D721Med (cell line): ENCODE measurements around the gene MSI1.
A peak's percentile ranks its signal among the peaks of the same experiment; 100 is the strongest.

Experiments
- DNase-seq: peaks from one replicate; pipeline ENCODE4 v3.0.0; 2011; ENCODE audit warnings: low spot score; ENCODE audit not compliant: insufficient read length
- FAIRE-seq: peaks from 2 replicates; lab custom pipeline; 2011; peaks lifted over from hg19 to GRCh38; lab: Jason Lieb, UNC
- CTCF ChIP-seq: IDR thresholded peaks from 2 replicates; pipeline ENCODE4 v1.5.1; 2012; ENCODE audit warnings: mild to moderate bottlenecking, control low read depth; ENCODE audit not compliant: insufficient read depth; ENCODE audit errors: missing control alignments

MSI1 gene

DNA sequence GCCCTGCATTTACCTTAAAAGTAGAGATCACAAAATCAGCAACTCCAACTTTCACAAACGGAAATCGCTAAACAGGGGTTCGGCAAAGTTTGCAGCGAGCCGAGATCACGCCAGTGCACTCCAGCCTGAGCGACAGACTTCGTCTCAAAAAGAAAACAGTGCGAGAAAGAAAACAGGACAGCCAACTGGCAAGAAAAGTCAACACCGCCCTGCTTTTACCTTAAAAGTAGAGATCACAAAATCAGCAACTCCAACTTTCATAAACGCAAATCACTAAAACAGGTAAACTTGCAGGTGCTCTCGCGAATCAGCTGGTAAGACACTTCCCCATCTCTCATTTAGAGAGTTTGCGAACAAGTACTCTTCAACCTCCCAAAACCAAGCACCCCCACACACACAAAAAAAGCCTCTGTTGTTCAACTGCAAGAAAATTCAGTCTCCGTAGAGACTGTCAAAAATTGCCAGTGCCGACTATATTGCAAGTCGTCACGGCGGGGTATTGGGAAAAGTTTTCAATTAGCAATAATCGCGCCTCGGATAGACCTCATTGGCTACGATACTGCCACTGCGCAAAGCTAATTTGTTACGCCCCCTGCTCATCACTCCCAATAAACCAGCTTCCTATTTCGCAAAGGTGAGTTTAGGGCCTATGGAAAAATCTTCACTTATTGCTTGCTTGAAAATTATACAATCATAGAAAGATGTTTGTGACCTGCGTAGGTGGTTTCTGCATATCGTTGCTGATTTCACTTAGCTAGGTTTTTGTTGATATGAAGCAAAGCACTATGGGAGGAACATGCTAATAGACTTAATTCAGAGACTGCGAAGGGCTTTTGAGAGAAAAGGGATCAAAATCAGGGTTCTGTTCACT, 76.1 kb downstream of the MSI1 start, which contains the start of gene RNU4-1:
RNU4-1 (minus strand) TSS at position 577 of the 871 bp plus-strand sequence.
- DNase-seq (no peak), FAIRE-seq (peak; percentile 48)
- no peak for TF ChIP-seq CTCF

- FAIRE-seq: no peak
- DNase-seq: no peak
- no peak for TF ChIP-seq CTCF
Observed at GRCh38 chr12:120292411-120292660, 76.6 kb downstream of the MSI1 start.
